DMS79 treated with DMSO at 0.1 percent for 48 hours (cell line): Measurements from ENCODE around the gene FAHD2A.
"Not testable (repeated sequence)": the region's sequence is repeated elsewhere in the genome, so short reads cannot be mapped to it uniquely, and the experiment has no call there.

ENCODE experiments used
- DNase-seq: peaks from one replicate; lab custom pipeline; 2025; lab: John Stamatoyannopoulos, UW

Gene FAHD2A, protein sequence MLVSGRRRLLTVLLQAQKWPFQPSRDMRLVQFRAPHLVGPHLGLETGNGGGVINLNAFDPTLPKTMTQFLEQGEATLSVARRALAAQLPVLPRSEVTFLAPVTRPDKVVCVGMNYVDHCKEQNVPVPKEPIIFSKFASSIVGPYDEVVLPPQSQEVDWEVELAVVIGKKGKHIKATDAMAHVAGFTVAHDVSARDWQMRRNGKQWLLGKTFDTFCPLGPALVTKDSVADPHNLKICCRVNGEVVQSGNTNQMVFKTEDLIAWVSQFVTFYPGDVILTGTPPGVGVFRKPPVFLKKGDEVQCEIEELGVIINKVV

DNA sequence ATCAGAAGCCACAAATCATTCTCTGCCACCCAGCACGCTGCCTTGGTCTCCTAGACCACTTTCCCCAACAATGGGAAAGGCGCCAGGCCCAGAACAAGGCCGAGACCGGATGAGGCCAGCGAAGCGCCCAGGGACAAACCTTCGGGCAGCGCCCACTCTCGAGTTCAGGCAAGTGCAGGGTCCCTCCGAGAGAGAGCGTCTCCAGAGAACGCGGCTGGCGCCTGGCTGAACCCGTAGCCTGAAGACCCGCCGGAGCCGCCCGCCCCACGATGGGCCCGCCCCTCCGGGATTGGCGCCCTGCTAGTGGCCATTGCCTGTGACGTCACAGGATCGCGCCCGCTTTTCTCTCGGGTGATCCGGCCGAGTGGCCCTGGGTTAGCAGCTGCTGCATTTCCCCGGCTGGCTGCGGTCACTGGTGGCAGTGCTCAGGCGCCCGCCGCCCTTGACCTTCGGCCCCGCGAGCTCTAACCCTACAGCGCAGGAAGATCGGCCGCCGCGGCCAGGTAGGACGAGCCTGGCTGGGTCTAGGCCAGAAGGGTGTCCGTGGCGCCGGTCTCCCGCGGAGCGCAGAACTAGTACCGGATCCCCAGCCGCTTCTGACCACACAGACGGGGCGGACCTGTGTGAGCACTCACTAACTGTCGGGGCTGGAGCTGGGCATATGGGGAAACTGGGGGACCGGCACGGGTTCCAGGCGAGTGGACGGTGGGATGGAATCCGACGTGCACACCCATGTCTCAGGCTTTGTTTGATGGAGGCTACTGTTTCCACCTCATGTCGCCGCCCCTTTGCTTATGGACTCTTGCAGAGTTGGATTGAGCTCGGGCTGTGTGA, at the start of gene FAHD2A:
TSS of gene FAHD2A (plus strand) at position 339 of the 834 bp plus-strand sequence. CDS start 2,851 bp downstream, outside the sequence.
- DNase-seq = peak; percentile 85

DNA sequence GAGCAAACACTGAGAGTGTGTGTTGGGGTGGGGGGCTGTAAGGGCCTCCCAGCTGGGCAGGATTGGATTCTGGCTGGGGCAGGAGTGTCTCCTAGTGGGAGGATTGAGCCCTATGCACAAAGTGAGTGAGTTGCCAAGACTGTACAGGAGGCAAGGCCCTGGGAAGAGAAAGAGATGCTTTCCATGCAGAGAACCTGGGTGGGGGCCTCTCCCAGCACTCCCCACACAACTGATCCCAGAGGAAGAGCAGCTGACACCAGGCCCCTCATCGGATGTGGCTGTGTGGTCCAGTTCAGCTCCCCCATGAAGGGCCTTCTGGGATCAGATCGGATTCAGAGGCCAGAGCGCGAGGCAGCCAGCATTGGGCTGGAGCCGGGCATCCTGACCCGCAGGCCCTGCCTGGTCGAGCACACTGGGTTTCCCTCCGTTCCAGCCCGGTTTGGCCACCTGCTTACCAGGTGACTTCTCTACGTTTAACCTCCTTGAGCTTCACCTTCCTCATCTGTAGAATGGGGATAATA, 49.4 kb upstream of the FAHD2A start:
- no peak for DNase-seq

DNA sequence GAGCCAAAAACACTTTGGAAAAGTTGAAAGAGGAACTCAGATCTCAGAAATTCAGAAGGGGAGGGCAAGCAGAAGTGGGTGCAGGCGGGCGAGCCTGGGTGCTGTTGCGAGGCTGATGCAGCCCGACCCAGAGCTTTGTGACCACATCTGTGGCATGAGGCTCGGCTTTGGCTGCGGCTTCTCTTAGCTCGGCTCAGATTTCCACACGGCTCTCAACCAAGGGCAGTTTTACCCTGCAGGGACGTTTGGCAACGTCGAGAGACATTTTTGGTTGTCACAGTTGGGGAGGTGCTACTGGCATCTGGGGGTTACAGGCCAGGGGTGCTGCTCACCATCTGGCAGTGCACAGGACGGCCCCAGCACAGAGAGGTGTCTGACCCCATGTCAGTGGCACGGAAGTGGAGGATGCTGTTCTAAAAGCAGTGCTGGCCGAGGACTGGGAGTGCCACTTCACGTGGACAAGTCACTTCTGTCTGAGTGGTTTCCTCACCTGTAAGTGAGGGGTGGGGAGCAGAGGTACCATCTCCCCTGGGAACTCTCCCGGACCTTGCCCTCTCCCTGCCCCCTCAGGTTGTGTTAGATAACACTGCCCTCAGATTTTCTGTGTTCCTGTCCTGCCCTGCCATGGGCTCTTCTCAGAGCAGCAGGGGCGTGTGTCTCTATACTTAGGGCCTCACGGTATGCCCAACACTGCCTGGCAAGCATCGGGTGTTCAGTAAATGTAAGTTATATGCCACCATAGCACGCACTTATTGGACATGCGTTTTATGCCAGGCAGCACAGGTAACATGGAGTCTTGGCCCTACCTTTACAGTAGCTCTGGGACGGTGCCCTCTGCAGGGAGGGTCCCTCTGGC, 48.7 kb upstream of the FAHD2A start:
- DNase-seq = no peak

DNA sequence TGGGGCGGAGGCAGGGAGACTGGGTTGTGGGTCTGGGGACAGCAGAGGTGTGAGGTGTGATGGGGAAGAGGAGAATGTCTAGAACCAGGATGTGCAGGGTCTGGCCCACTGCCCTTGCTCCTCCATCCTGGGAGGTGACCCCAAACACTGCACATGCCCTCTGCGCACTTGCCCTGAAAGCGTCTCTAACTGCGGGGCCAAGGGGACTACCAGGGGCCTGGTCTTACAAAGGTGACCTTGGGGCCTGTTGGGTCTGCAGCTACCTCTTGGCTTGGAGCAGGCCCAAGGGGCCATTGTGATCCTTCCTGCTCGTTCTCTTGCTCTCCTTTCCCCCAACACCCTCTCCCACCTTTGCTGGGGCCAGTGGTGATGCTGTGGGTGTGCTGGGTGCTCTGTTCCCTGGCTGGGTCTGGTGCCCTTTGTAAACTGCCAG, 48.0 kb upstream of the FAHD2A start:
- DNase-seq = no peak

DNA sequence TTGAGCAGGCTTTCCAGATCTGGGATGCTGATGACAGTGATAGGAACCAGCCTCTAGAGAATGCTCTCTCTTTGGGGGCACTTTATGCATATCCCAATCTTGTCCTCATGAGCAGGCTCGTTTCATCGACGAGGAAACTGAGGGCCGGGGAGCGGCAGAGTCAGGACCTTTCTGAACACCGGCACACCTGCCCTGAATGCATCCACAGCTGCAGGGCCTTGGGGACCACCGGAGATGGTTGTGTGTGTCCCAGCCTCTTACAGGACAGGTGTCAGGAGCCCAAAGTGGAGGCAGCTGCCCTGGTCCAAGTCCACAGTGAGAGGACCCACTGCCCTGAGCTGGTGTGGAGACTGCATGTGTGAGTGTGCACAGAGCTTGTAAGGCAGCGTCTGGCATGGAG, 47.6 kb upstream of the FAHD2A start:
- DNase-seq = no peak

DNA sequence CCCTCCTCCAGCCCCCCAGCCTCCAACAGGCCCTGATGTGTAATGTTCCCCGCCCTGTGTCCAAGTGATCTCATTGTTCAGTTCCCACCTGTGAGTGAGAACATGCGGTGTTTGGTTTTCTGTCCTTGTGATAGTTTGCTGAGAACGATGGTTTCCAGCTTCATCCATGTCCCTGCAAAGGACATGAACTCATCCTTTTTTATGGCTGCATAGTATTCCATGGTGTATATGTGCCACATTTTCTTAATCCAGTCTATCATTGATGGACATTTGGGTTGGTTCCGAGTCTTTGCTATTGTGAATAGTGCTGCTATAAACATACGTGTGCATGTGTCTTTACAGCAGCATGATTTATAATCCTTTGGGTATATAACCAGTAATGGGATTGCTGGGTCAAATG, 47.0 kb upstream of the FAHD2A start:
- not testable (repeated sequence) for DNase-seq

DNA sequence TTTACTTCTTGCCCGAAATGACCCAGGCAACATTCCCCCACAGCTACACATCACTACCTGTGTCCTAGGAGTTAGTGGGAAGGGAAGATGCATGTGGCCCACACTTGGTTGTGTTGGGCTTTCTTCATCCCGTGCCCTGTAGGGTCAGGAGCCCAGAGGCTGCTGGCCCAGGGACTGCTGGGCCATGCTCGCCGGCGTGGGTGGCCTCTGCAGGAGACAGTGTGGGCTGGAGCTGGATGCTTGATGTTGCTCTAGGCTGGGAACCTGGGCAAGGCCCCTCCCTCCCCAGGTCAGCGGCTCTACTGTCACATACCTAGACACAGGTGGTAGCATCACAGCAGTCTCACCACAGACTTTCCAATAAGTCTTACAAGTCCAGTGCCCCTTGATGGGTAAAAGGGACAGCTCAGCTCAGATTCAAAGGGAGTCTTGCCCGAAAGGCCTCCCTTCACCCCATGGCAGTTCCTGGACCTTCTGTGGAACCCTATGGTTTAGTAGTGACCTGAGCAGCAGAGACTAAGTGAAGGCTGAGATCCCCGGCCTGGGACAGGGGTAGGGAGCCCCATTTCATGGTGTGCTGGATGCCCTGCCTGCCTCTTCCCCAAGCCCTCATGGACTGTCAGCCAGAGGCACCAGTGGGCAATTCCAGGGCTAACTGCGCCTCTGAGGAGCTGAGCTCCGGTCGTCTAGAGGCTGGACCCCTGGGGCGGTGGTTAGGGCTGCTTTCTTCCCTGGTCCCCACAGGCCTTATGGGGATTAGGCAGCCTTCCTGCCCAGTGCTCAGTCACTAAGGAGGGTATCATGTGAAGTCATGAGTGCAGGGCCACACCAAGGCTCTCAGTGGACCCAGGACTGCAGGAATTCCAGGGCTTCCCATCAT, 45.4 kb upstream of the FAHD2A start:
- DNase-seq = no peak

DNA sequence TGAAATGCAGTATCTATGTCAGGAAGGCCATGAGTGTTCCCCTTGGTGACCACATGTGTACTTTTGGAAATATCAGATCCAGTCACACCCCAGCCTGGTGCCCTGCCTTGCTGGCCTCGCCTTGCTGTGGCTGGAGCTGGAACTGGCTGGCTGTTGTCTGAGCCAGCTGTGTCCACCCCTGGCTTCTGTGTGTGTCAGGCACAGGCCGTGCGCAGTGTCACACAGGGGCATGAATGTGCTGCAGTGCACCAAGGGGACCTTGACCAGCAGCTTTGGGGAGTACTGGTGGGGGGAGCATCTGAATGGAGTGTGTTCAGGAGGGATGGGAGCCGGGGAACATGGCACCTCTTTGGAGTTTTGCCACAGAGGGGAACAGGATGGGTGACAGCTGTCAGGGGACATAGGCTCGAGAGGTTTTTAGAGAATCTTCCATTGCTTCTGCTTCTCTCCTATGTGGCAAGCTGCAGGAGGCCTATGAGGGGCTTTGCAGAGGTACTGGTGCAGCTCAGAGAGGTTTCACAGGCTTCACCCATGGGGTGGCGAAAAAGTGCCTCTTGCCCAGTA, 44.7 kb upstream of the FAHD2A start:
- DNase-seq = no peak

DNA sequence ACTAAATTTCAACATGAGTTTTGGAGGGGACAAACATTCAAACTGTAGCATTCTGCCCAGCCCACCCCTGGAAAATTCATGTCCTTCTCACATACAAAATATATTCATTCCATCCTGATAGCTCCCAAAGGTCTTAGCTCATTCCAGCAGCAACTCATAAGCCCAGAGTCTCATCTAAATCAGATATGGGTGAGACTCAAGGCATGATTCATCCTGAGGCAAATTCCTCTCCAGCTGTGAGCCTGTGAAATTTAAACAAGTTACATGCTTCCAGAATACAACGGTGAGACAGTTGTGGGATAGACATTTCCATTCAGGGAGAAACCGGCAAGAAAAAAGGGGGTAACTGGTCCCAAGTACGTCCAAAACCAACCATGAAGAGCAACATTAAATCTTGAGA, 43.5 kb upstream of the FAHD2A start:
- DNase-seq = no peak

DNA sequence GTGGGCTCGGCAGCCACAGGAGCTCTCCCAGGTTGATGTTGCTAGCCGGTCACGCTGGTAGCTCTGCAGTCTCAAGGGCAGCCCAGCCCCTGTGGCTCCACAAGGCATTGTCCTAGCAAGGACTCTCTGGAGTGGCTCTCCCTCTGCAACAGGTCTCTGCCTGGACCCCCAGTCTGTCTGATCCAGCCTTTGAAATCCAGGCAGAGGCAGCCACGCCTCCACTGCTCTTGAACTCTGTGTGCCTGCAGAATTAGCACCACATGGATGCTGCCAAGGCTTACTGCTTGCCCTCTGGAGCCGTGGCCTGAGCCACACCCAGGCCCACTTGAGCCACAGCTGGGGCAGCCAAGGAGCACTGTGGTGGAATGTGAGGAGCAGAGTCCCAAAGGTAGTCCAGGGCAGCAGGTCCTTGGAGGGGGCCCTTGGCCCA, 43.0 kb upstream of the FAHD2A start:
- DNase-seq = no peak

DNA sequence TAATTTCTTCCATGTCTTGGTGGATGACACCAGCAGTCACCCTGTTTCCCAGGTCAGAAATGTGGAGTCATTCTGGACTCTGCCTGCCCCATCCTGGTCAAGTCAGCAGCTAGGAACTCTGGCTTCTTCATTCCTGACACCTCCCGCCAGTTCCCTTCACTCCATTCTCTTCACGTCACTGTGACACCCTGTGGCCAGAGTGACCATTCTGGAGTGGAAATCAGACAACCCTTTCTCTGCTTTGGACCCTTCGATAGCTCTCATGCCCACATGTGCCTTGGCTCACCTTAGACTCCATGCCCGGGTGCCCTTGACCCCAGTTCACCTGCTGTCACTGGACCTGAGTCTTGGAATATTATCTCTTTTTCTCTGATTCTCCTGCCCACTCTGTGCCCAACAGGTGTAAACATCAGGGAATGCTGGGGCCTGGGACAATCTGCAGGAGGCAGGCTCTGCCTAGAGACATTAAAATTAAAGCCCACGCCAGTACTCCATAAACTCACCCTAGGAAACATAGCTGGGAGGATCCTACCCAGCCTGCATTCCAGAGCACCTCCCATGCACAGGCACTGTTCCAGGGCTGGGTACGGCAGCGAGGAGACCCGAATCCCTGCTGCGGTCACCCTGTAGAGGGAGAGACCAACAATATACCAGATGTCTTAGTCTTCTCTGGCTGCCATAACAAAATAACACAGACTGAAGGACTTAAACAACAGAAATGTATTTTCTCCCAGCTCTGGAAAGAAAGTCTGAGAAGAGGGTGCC, 41.1 kb upstream of the FAHD2A start:
- no peak for DNase-seq

DNA sequence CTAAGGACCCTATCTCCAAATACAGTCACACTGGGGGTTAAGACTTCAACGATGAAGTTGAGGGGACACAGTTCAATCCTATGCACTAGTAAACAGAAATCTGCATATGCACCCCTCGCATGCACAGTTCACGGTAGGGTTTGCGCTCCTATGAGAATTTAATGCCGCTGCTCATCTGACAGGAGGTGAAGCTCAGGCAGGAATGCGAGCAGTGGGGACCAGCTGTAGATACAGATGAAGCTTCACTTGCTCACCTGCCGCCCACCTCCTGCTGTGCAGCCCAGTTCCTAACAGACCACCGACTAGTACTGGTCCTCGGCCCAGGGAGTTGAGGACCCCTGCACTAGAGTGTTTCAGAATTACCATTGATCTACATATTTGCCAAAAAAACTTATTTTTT, 40.0 kb upstream of the FAHD2A start:
- DNase-seq = no peak

DNA sequence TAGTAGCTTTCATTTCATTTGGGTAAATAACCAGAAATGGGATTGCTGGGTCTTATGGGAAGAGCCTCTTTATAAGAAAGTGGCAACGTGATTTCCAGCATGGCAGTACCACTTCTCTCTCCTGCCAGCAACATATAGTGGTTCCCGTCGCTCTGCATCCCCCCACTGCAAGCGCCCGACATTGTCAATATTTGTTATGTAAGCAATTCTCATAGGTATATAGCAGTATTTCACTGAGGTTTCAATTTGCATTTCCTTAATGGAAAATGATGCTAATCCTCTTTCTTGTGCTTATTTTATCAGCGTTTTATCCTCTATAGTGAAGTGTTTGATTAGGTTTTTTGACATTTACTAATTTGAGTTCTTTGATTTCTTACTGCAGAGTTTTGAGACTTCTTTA, 36.0 kb upstream of the FAHD2A start:
- no peak for DNase-seq

DNA sequence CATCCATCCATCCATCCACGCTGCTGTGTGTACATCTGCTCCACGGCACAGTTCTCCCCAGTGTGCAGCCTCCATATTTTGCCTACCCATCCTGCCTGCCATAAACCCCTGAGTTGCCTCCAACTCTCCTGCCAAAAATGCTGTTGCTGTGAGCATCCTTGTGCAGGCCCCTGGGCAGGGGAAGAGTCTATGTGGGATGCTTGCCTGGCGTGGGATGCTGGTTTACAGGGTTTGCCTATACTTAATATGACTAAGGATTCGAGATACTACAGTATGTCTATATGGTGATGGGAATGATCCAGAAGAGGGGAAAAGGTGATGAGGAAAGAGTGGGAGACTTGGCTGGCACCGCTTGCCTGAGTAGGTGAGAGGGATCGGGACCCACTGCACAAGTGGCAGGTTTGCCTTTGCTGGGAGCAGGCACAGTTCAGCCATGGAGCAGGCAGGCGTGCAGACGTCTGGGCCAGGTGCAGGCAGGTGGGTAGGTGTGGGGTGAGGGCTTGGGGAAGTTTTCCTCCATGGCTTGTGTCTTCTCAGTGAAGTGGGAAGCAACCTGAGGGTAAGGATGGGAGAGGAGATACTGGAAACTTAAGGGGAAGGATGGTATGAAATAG, 30.2 kb upstream of the FAHD2A start:
- DNase-seq = no peak

DNA sequence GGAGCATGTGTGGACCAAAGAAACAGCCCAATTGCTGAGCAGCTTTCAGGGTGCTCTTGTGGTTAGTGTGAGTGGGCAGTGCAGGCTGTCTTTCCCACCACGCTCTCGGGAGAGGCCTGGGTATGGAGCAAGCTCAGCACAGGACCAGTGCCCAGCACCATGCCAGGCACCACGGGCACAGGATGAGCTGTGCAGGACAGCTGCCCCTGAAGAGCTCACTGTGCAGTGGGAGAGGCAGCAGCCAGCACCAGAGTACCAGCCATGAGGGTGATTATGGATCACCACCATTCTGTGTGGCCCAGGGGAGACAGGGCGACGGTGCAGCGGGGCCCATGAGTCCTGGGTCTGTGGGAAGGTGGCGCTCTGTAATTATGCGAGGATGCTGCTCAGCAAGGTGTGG, 29.7 kb upstream of the FAHD2A start:
- DNase-seq = no peak

DNA sequence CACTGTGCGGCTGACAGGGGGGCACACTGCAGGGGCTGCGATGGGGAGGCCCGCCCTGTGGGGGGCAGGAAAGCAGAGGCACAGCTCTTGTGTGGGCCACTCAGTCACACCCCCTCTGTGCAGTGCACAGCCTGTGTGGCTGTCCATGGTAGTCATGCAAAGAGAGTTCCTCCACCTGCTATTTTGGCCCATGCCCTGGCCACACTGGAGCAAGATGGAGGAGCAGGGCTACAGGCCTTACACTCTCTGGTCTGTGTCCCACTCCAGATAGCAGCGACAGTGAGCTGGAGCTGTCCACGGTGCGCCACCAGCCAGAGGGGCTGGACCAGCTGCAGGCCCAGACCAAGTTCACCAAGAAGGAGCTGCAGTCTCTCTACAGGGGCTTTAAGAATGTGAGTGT, 28.5 kb upstream of the FAHD2A start:
- DNase-seq = no peak

DNA sequence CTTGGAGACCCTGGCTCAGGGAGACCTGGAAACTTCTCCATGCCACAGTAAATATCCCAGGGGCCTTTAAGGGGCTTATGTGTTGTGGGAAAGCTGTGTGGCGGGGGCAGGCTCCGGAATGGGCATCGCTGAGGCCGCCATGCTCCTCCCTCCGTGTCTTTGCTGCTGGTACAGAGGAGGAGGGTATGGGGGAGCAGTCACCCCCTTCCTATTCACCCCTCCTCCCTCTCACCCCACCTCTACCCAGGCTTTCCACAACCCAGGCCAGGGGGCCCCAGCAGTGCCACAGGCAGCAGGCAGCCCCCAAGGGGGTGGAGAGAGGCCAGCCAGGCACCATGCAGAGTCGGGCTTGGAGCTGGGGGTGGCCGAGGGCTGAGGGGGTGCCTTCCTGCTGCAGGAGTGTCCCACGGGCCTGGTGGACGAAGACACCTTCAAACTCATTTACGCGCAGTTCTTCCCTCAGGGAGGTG, 28.0 kb upstream of the FAHD2A start:
- DNase-seq = no peak

DNA sequence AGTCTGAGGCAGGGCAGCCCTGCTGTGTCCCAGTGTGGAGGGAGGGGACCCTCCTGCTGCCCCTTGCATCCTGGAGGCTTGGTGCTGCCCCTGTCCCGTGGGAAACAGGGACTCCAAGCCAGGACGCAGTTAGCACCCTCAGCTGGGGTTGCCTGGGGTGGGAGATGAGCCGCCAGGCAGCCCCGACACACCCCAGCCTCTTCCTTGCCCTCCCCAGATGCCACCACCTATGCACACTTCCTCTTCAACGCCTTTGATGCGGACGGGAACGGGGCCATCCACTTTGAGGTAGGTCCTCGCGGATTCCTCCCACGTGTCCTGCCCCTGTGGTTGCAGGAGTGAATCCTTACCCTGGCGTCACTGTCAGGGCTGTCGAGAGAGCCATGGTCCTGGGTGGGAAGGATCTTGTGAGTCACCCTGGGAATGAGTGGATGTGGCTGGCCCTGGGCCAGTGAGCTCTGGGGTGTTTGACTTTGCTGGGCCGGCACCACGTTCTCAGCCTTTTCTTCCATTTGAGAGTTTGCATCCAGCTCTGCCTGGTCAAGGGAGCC, 27.5 kb upstream of the FAHD2A start:
- no peak for DNase-seq

DNA sequence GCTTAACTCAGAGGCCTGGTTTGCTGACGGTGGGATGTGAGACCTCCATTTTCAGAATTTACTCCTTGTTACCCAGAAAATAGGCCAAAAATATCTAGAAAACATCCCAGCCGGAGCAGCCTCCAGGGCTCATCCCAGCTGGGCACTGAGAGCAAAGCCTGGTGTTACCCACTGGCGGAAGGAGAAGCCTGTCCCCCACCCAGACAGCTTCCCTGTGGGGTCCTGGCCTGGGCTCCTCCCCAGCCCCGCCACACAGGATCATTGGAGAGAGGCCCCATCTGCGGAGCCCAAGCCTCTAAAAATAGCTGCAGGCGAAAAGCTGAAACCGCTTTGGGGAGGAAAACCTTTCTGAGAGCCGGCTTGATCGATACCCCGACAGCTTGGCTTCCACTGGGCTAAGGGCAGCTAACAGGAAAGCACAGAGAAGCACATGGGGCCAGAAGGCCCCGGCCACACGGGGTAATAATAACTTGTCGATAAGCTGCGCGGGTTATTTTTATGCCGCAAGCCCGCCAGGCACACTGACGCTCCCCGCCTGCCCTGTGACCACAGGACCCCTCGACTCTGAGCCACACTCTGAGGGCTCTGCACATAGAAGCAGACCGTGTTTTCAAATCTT, 26.9 kb upstream of the FAHD2A start:
- no peak for DNase-seq
